Body of pancreas (tissue), 4 donors: ENCODE data around the gene TOX3. TPM values are rescaled to one million over a fixed set of nuclear protein-coding genes. Genes with fewer than 3 reads are reported as not detected.

Source experiments
- ATAC-seq: fragments of 150-250 bp; one replicate; pipeline ENCODE4 v1.9.1; 2016
- DNase-seq, 4 donors: peaks; one replicate each; pipeline ENCODE4 v3.0.0-alpha.2; 2019
- H3K27ac ChIP-seq, 4 donors: fragments of 200-600 bp; sonication (generic); 1 replicate in 3 of 4; 2 replicates in 1 of 4; pipeline versions ENCODE4 v1.5.1 to v1.6.1; 2016 to 2019; ENCODE audit warnings: mild to moderate bottlenecking in 1 of 4, mixed read lengths in 1 of 4, moderate library complexity in 1 of 4
- H3K27me3 ChIP-seq, 2 donors: fragments of 200-600 bp; sonication (generic); one replicate each; pipeline ENCODE4 v1.6.0; 2016; ENCODE audit warnings: mild to moderate bottlenecking in 1 of 2
- H3K36me3 ChIP-seq, 2 donors: fragments of 200-600 bp; sonication (generic); replicated peaks in 1 of 2; 2 replicates each; pipeline ENCODE4 v1.5.1; 2016; ENCODE audit warnings: low read depth in 2 of 2; ENCODE audit not compliant: insufficient read depth in 1 of 2
- H3K4me1 ChIP-seq: fragments of 200-600 bp; sonication (generic); one replicate; pipeline ENCODE4 v1.6.0; 2016
- H3K4me3 ChIP-seq, 2 donors: fragments of 200-600 bp; sonication (generic); 1 replicate in 1 of 2; 2 replicates in 1 of 2; pipeline ENCODE4 v1.5.1; 2016 to 2019
- H3K9me3 ChIP-seq, 3 donors: fragments of 200-600 bp; sonication (generic); 1 replicate in 2 of 3; 2 replicates in 1 of 3; pipeline ENCODE4 v1.5.1; 2016
- POLR2A ChIP-seq, 3 donors: fragments of 450-650 bp; IDR thresholded peaks; one replicate each; pipeline ENCODE4 v1.6.1; 2016; ENCODE audit warnings: antibody characterized with exemption in 3 of 3, mild to moderate bottlenecking in 2 of 3
- WGBS, 2 donors: methylation state at CpG; one replicate each; pipeline ENCODE4 v1.1.5; 2017; 5-methylcytosine and 5-hydroxymethylcytosine counted together
- intact Hi-C: fragments of 100-400 bp; cut with DNase I; formaldehyde crosslinking; loops from one replicate; pipeline ENCODE4 v1.15.1; 2023
- total RNA-seq, 2 donors: library from RNA; depleted of rRNA; stranded (reverse); fragments of >200 nt; gene quantifications; one replicate each; pipeline ENCODE4 v1.1.0, GENCODE V29; 2016
- TF ChIP-seq, protein P1 (sequence below), 7 experiments: fragments of 450-650 bp in 4 of 7; fragments of 200-600 bp in 3 of 7; sonication (generic) in 3 of 7; IDR thresholded peaks; one replicate each; pipeline ENCODE4 v1.5.1; 2016 to 2019; ENCODE audit warnings: antibody characterized with exemption in 7 of 7

Gene TOX3
- total RNA-seq, 2 donors from 2014 or later: 1.3 to 5.2 TPM

DNA sequence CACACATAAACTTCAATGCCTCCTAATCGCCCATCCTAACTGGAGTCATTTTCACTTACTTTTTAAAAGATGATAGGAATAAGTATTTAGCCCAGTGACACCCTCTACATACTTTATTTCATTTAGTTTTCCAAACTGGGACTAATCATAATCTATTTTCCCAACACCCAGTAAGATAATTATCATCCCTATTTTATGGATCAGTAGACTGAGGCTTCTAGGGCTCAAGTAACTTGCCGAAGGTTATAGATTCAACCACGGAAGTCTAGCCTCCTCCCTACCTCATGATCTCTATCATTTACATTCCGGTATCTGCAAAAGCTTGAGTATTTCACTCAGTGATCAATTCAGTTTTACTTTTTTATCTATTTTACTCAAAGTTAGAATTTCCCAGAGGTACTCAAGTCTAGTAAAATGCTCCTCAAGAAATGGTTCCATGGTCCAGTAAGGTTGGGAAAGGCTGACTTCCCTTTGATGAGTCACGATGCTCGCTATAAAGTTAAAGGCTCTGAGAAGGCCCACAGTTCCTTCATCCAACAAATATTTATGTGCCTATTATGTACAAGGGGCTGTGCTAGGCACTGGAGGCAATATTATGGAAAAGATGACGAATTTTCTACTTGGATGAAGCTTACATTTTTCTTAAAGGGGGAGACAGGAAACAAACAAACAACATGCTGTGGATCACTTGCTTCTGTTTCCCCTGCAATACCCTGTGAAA lies 75.1 kb downstream of the TOX3 start:
- WGBS, 2 donors: 88 to 91% methylated on average over 7 of the region's 7 CpGs
- Histone ChIP-seq H3K4me3 (no peak overlapping the region), H3K36me3 (no peaks in the 10 kb centered on the region), H3K27ac (no peak overlapping the region), H3K9me3 (no peaks in the 10 kb centered on the region), H3K27me3 (no peaks in the 10 kb centered on the region), H3K4me1 (peaks cover 4% of the 10 kb centered on the region)
- DNase-seq (no peak), ATAC-seq (no peak)
- intact Hi-C loops: no loop called here
- TF ChIP-seq POLR2A (IDR thresholded peaks at IDR 0.05): no peak
- TF ChIP-seq, protein P1, sequence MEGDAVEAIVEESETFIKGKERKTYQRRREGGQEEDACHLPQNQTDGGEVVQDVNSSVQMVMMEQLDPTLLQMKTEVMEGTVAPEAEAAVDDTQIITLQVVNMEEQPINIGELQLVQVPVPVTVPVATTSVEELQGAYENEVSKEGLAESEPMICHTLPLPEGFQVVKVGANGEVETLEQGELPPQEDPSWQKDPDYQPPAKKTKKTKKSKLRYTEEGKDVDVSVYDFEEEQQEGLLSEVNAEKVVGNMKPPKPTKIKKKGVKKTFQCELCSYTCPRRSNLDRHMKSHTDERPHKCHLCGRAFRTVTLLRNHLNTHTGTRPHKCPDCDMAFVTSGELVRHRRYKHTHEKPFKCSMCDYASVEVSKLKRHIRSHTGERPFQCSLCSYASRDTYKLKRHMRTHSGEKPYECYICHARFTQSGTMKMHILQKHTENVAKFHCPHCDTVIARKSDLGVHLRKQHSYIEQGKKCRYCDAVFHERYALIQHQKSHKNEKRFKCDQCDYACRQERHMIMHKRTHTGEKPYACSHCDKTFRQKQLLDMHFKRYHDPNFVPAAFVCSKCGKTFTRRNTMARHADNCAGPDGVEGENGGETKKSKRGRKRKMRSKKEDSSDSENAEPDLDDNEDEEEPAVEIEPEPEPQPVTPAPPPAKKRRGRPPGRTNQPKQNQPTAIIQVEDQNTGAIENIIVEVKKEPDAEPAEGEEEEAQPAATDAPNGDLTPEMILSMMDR (IDR thresholded peaks at IDR 0.05): no peak

GRCh38 chr16:52470585-52470984 lies 76.4 kb downstream of the TOX3 start:
- Histone ChIP-seq H3K4me1 (peaks cover 6% of the 10 kb centered on the region), H3K4me3 (no peak overlapping the region), H3K9me3 (no peaks in the 10 kb centered on the region), H3K27ac (no peak overlapping the region), H3K27me3 (no peaks in the 10 kb centered on the region), H3K36me3 (no peaks in the 10 kb centered on the region)
- intact Hi-C loops: no loop called here
- DNase-seq (no peak), ATAC-seq (no peak)
- 91 to 95% methylated on average over 6 of the region's 6 CpGs for WGBS, 2 donors
- TF ChIP-seq, protein P1 (IDR thresholded peaks at IDR 0.05): no peak
- TF ChIP-seq POLR2A (IDR thresholded peaks at IDR 0.05): no peak

DNA sequence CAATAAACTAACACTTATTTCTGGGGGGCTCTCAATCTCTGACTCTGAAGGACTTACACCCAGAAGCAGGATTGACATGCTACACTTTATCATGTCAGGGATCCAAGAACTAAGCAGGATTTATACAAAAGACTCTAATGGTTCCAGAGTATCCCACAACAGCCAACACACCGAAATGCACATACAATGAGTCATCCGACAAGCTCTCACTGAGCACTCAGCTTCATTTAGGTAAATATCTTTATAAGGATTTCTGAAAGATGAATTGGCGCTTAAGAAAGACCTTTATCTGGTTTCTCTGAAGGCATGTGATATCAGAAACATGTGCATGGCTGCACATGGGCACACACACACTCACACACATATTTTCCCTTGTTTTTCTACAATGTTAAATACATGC lies 77.2 kb downstream of the TOX3 start:
- peaks cover 6% of the 10 kb centered on the region for H3K4me1 ChIP-seq
- intact Hi-C loops: no loop called here
- no peak overlapping the region for H3K27ac ChIP-seq
- ATAC-seq: no peak
- H3K9me3 ChIP-seq: no peaks in the 10 kb centered on the region
- DNase-seq: no peak
- 84 to 92% methylated on average over 3 of the region's 3 CpGs for WGBS, 2 donors
- TF ChIP-seq, protein P1 (IDR thresholded peaks at IDR 0.05): no peak
- no peak for TF ChIP-seq POLR2A (IDR thresholded peaks at IDR 0.05)
- no peak overlapping the region for H3K4me3 ChIP-seq
- H3K36me3 ChIP-seq: no peaks in the 10 kb centered on the region
- H3K27me3 ChIP-seq: no peaks in the 10 kb centered on the region

GRCh38 chr16:52469091-52469490 lies 77.9 kb downstream of the TOX3 start:
- Histone ChIP-seq H3K4me3 (no peak overlapping the region), H3K9me3 (no peaks in the 10 kb centered on the region), H3K27me3 (no peaks in the 10 kb centered on the region), H3K27ac (no peak overlapping the region), H3K36me3 (no peaks in the 10 kb centered on the region), H3K4me1 (peaks cover 6% of the 10 kb centered on the region)
- WGBS, 2 donors: 85 to 87% methylated on average over 6 of the region's 6 CpGs
- TF ChIP-seq POLR2A (IDR thresholded peaks at IDR 0.05): no peak
- TF ChIP-seq, protein P1 (IDR thresholded peaks at IDR 0.05): no peak
- intact Hi-C loops: no loop called here
- no peak for DNase-seq
- ATAC-seq: no peak

GRCh38 chr16:52467753-52468152 lies 79.2 kb downstream of the TOX3 start:
- 96 to 100% methylated on average over 1 of the region's 1 CpG for WGBS, 2 donors

More at GRCh38 chr16:52467753-52468152, 79.2 kb downstream of the TOX3 start:
- Histone ChIP-seq H3K4me1 (peaks cover 6% of the 10 kb centered on the region), H3K27me3 (no peaks in the 10 kb centered on the region), H3K9me3 (no peaks in the 10 kb centered on the region), H3K27ac (no peak overlapping the region), H3K4me3 (no peak overlapping the region), H3K36me3 (no peaks in the 10 kb centered on the region)
- DNase-seq (no peak), ATAC-seq (no peak)
- intact Hi-C loops: no loop called here
- TF ChIP-seq POLR2A (IDR thresholded peaks at IDR 0.05): no peak
- TF ChIP-seq, protein P1 (IDR thresholded peaks at IDR 0.05): no peak
